Common myeloid progenitor, CD34-positive (primary cell): Measurements from ENCODE around the gene LTB4R.
A peak's percentile ranks its signal among the peaks of the same experiment; 100 is the strongest.

Experiments used
- CTCF ChIA-PET: fragments of 350-600 bp; sonication (Branson Sonifier 250); formaldehyde crosslinking; loops from one replicate; lab custom pipeline; 2021; ENCODE audit warnings: antibody characterized with exemption; lab: Charles Lee
- POLR2A ChIA-PET: fragments of 350-600 bp; sonication (Branson Sonifier 250); formaldehyde crosslinking; loops from one replicate; lab custom pipeline; 2021; ENCODE audit warnings: antibody characterized with exemption; lab: Charles Lee
- DNase-seq, 3 donors: peaks; one replicate each; pipeline versions ENCODE4 v3.0.0 to v3.0.0-alpha.2; 2013
- H3K27ac ChIP-seq, 2 experiments: 1 replicate in 1 of 2; 2 replicates in 1 of 2; pipeline ENCODE4 v1.7.0; 2013; ENCODE audit warnings: inconsistent platforms in 2 of 2, low read length in 2 of 2, mild to moderate bottlenecking in 2 of 2, low read depth in 1 of 2, moderate library complexity in 1 of 2; ENCODE audit not compliant: severe bottlenecking in 2 of 2, insufficient read depth in 1 of 2, poor library complexity in 1 of 2
- H3K27me3 ChIP-seq, 5 experiments: replicated peaks in 2 of 5; 1 replicate in 3 of 5; 2 replicates in 2 of 5; pipeline versions ENCODE4 v1.6.1 to v1.7.0; 2013; ENCODE audit warnings: low read length in 4 of 5, mild to moderate bottlenecking in 2 of 5, moderate library complexity in 2 of 5, inconsistent platforms in 1 of 5; ENCODE audit not compliant: insufficient read depth in 5 of 5, control insufficient read depth in 4 of 5
- H3K36me3 ChIP-seq, 4 experiments: 1 replicate in 2 of 4; 2 replicates in 2 of 4; pipeline versions ENCODE4 v1.6.1 to v1.7.0; 2013; ENCODE audit warnings: low read length in 3 of 4, control low read depth in 1 of 4, mild to moderate bottlenecking in 1 of 4; ENCODE audit not compliant: control insufficient read depth in 4 of 4, insufficient read depth in 4 of 4
- H3K4me1 ChIP-seq, 4 experiments: 1 replicate in 3 of 4; 2 replicates in 1 of 4; pipeline versions ENCODE4 v1.6.1 to v1.7.1; 2013; ENCODE audit warnings: low read length in 3 of 4, mild to moderate bottlenecking in 3 of 4, control low read depth in 1 of 4, inconsistent platforms in 1 of 4, moderate library complexity in 1 of 4; ENCODE audit not compliant: control insufficient read depth in 4 of 4, insufficient read depth in 4 of 4; ENCODE audit errors: control extremely low read depth in 1 of 4
- H3K4me3 ChIP-seq, 7 experiments: 1 replicate in 4 of 7; 2 replicates in 3 of 7; pipeline versions ENCODE4 v1.5.1 to v1.7.0; 2013; ENCODE audit warnings: mild to moderate bottlenecking in 7 of 7, low read length in 6 of 7, moderate library complexity in 6 of 7, inconsistent platforms in 2 of 7, low read depth in 2 of 7, control low read depth in 1 of 7; ENCODE audit not compliant: insufficient read depth in 4 of 7, control insufficient read depth in 1 of 7; ENCODE audit errors: extremely low read depth in 1 of 7
- H3K9me3 ChIP-seq, 5 experiments: 1 replicate in 4 of 5; 2 replicates in 1 of 5; pipeline versions ENCODE4 v1.6.1 to v1.7.1; 2013; ENCODE audit warnings: low read length in 4 of 5, mild to moderate bottlenecking in 2 of 5, inconsistent platforms in 1 of 5, low read depth in 1 of 5, moderate library complexity in 1 of 5; ENCODE audit not compliant: control insufficient read depth in 4 of 5, insufficient read depth in 2 of 5; ENCODE audit errors: control extremely low read depth in 1 of 5
- WGBS: methylation state at CpG from one replicate; pipeline ENCODE4 v1.1.5; 2013; ENCODE audit not compliant: insufficient coverage; 5-methylcytosine and 5-hydroxymethylcytosine counted together

Gene LTB4R

DNA sequence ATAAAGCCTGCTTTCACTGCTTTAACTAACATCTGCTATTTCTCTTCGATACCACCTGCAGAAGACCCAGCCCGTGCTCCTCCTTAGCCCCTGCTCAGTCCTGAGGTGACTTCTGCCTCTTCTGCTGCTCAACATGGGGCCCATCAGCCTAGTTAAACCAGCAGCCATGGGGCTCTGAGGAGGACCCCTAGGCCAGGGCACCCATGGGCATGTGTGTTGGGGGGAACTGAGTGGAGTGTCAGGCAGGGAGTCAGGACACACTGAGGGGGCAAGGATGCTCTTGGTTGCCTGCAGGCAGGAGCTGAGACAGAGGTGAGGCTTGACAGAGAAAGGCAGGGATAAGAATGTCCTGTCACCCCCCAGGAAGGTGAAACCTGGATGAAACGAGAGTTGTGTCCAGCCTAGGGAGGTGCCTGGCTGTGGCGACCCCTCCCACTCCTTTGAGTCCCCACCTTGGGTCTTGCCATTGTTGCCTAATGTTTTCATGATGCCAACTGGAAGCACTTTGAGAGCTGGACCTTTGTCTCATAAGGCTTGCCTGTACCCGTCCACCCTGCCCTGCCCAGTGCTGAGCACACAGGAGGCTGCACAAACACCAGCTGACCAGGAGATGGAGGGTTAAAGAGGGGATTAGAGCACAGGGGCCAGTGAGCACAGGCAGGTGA is 27.4 kb upstream of the LTB4R start:
- Histone ChIP-seq H3K27me3 (no peaks in the 10 kb centered on the region), H3K9me3 (no peaks in the 10 kb centered on the region), H3K4me1 (peaks cover 5 to 30% (median 9%) of the 10 kb centered on the region in 4 experiments), H3K36me3 (no peaks in the 10 kb centered on the region), H3K27ac (no peak overlapping the region), H3K4me3 (no peak overlapping the region)
- no peak for DNase-seq
- CTCF ChIA-PET: interaction anchor here (1.1 to 13.1 kb wide), 6 partner anchors 8 to 95 kb away, joined by 3 to 153 read pairs (median 30); partner anchors contain the start of genes CIDEB, DHRS1, LTB4R and LTB4R2
- 100% methylated on average over 5 of the region's 5 CpGs for WGBS
- POLR2A ChIA-PET: no interaction called here

DNA sequence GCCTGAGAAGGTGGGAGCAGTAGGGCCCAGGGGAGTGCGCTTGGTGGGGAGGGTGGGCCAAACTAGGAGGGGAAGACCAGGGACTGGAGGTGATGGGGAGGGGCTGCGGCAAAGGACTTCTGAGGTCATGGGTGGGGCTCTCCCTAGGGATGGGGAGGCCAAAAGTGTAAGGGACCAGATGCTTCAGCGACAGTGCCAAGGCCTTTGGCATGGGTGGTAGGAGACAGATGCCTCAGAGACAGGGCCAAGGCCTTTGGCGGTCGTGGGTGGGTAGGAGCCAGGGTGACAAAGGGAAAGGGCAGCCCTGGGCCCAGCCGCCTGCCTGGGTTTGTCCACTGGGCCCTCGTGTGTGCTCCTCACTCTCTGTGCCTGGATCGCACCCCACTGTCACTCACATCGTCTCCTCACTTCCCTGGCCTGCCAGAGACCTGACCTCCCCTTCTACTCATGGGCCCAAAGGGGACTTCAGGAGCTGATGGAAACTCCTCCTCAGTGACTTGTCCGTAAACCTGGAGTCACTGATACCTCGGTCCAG is 26.7 kb upstream of the LTB4R start:
- Histone ChIP-seq H3K4me1 (peaks cover under 1 to 23% (median 4%) of the 10 kb centered on the region in 4 experiments), H3K4me3 (no peak overlapping the region), H3K9me3 (no peaks in the 10 kb centered on the region), H3K27ac (no peak overlapping the region), H3K36me3 (peaks cover 0 to 4% (median 0%) of the 10 kb centered on the region in 4 experiments), H3K27me3 (no peaks in the 10 kb centered on the region)
- 89% methylated on average over 11 of the region's 11 CpGs for WGBS
- DNase-seq: no peak
- ChIA-PET POLR2A (no interaction called here), CTCF (interaction anchor here (1.3 to 13.1 kb wide), 4 partner anchors 8 to 22 kb away, joined by 5 to 153 read pairs (median 68); partner anchors contain the start of genes CIDEB, DHRS1, LTB4R and LTB4R2)

DNA sequence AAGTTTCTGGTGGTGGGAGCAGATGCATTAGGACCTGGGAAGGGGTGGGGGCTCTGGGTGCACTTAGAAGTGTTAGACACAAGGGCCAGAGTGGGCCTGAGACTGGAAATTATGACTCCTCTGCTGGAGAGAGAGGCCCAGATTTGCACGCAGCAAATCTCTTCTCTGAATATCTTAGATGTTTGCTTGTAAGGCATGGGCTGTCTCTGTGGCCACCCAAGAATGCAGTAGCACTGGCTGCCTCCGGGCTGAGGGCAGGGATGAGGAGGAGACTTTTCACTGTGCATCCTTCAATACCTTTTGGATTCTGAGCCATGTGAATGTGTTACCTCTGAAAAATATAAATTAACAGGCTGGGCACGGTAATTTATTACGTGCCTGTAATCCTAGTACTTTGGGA is 26.0 kb upstream of the LTB4R start:
- ChIA-PET CTCF (interaction anchor here (1.3 to 13.1 kb wide), 3 partner anchors 9 to 21 kb away, joined by 5 to 153 read pairs (median 119); partner anchors contain the start of genes CIDEB, DHRS1, LTB4R and LTB4R2), POLR2A (no interaction called here)
- Histone ChIP-seq H3K27me3 (no peaks in the 10 kb centered on the region), H3K36me3 (peaks cover 0 to 5% (median 3%) of the 10 kb centered on the region in 4 experiments), H3K4me1 (peaks cover 0 to 17% (median 1%) of the 10 kb centered on the region in 4 experiments), H3K27ac (no peak overlapping the region), H3K4me3 (no peak overlapping the region), H3K9me3 (no peaks in the 10 kb centered on the region)
- no peak for DNase-seq
- 96% methylated on average over 4 of the region's 4 CpGs for WGBS

DNA sequence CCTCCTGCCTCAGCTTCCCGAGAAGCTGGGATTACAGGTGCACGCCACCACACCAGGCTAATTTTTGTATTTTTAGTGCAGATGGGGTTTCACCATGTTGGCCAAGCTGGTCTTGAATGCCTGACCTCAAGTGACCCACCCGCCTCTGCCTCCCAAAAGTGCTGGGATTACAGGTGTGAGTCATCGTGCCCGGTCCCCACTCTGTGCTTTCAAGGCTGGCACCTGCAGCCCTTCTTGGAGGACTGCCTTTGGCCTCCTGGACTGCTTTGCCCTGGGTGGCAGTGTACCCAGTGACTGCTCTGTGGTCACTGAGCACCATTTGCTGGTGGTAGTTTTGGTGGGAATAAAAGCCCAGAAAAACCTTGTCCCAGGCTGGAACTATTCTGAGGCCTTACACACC is 24.3 kb upstream of the LTB4R start:
- H3K36me3 ChIP-seq: peaks cover 4 to 19% (median 10%) of the 10 kb centered on the region in 4 experiments
- ChIA-PET CTCF (interaction anchor here (1.5 to 1.9 kb wide), 2 partner anchors 9 to 11 kb away, joined by 6 to 9 read pairs; no protein-coding TSS in a partner anchor), POLR2A (no interaction called here)
- no peak overlapping the region for H3K4me3 ChIP-seq
- H3K4me1 ChIP-seq: peaks cover 0 to 4% (median 0%) of the 10 kb centered on the region in 4 experiments
- H3K27me3 ChIP-seq: no peaks in the 10 kb centered on the region
- 94% methylated on average over 4 of the region's 5 CpGs for WGBS
- H3K27ac ChIP-seq: no peak overlapping the region
- no peaks in the 10 kb centered on the region for H3K9me3 ChIP-seq
- no peak for DNase-seq

DNA sequence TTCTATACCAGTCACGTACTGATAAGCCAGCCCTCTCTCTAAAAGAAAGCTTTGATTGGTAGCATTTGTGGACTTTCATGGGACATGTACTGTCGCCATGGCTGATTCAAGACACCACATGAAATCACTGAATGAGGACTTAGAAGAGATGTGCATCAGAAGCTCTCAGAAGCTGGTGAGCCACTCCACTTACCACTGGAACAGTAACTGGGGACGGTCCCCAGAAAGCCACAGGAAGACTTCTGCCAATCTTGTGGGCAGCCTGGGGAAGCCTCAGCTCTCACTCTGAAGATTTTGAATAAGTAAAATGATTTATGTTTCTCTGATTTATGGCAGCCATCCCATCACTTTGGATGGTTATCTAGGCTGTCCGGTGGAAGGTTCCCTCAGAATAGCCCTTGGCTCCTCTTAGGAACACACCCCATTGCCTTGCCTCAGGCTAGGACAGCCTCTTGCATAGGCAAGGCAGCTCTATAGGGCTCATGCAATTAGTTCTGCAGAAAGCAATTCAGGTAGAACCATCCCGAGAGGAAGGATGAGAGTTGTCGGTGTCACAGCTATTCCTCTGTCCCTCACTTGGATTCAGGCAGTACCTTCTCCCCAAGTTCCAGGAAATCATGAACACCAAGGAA is 21.5 kb upstream of the LTB4R start:
- 62% methylated on average over 5 of the region's 6 CpGs for WGBS
- H3K4me1 ChIP-seq: no peaks in the 10 kb centered on the region
- ChIA-PET POLR2A (no interaction called here), CTCF (interaction anchor here (0.8 to 5.7 kb wide), 13 partner anchors 9 to 96 kb away, joined by 3 to 30 read pairs (median 4); partner anchors contain the start of genes CIDEB, DHRS1, LTB4R2 and MDP1)
- no peaks in the 10 kb centered on the region for H3K9me3 ChIP-seq
- H3K36me3 ChIP-seq: peaks cover 6 to 27% (median 14%) of the 10 kb centered on the region in 4 experiments
- H3K27ac ChIP-seq: no peak overlapping the region
- H3K27me3 ChIP-seq: no peaks in the 10 kb centered on the region
- peak in 2 of 3 donors; percentile 42 to 47 for DNase-seq
- no peak overlapping the region for H3K4me3 ChIP-seq

DNA sequence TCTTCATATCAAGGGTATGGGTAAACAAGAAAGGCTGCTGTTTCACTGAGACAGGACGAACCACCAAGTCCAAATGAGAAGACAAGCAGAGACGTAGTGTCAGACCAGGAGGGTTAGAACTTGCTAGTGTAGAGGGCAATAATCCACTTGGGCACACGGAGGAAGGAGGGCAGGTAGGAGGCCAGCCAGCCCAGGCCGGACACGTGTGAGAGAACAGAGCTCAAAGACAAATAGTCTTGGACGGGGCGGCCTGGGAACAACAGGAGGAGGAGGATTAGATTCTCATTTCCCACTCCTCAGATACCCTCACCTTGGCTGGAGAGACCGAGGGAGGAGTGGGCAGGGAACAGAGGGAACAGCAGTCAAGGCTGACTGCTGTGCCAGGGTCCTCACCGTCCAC is 20.6 kb upstream of the LTB4R start:
- DNase-seq: no peak
- Histone ChIP-seq H3K4me1 (no peaks in the 10 kb centered on the region), H3K9me3 (no peaks in the 10 kb centered on the region), H3K27ac (no peak overlapping the region), H3K27me3 (no peaks in the 10 kb centered on the region), H3K36me3 (peaks cover 12 to 30% (median 17%) of the 10 kb centered on the region in 4 experiments), H3K4me3 (no peak overlapping the region)
- ChIA-PET POLR2A (no interaction called here), CTCF (interaction anchor here (0.7 to 5.7 kb wide), 13 partner anchors 8 to 75 kb away, joined by 3 to 30 read pairs (median 4); partner anchors contain the start of genes CIDEB, DHRS1, LTB4R2 and MDP1)
- 94% methylated on average over 6 of the region's 9 CpGs for WGBS
